DMS53 (cell line): ENCODE results near the gene XRCC3.
"Not testable (repeated sequence)": the region's sequence is repeated elsewhere in the genome, so short reads cannot be mapped to it uniquely, and the experiment has no call there.

ENCODE experiments used
- DNase-seq: peaks from one replicate; lab custom pipeline; 2025; lab: John Stamatoyannopoulos, UW

Gene XRCC3

GRCh38 chr14:103693515-103693914, 21.7 kb downstream of the XRCC3 start:
- no peak for DNase-seq

DNA sequence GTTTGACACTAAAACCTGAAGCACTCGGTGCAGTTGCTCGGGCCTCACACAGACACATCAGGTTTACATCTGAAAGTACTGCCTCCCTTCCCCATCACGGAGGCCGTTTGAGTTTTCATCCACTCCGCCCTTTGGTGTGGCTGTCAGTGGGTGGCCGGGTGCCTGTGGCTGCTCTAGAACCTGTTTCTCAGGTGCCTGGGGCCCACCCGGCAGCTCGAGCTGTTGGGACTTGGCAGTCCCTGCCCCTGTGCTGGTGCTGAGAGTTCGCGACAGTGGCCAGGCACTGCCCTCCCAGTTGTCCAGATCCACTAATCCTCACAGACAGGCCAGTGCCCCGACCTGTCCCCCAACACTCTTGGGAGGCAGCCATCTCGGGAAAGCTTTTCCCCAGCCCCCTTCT, 22.4 kb downstream of the XRCC3 start:
- DNase-seq: no peak

GRCh38 chr14:103692159-103692558, 23.1 kb downstream of the XRCC3 start:
- no peak for DNase-seq

- not testable (repeated sequence) for DNase-seq
Measured at GRCh38 chr14:103691655-103692054, 23.6 kb downstream of the XRCC3 start.

DNA sequence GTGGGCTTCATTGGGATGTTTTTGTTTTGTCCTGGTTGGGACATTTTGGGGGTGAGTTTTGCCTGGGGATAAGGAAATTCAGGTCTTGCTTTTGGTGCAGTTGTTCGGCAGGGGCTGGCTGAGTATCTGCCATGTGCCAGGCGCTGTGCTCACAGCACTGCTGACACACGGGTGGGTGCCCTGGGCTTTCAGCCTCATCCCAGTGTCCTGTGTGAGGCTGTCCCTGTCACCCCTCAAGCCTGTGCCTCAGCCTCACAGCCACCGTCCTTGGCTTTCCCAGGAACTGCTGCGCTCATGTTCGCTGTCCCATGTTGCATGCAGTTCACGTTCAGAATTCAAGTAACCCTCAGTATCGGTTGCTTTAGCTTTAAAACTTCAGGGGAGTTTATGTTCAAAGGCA, 24.9 kb downstream of the XRCC3 start:
- no peak for DNase-seq

- DNase-seq: no peak
Measured at GRCh38 chr14:103688906-103689902, 26.0 kb downstream of the XRCC3 start.

DNA sequence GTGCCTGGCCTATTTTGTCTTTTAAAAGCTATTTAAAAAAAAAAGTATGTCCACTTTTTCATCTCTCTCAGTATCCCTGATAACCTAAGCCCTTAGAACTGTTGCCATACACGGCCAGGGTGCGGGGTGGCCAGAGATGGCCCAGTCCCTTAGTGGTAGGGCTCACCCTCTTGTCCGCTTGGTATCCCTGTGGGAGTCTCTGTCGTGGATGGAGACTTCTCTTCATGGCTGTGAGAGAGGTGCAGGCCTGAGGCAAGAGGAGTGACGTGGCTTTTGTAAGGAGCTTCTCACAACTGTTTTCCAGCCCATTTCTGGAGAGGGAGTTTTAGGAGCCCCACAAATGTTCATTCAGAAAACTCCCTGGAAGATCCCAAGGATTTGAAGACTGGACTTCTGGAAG, 26.8 kb downstream of the XRCC3 start:
- no peak for DNase-seq

- DNase-seq: no peak
Measured at GRCh38 chr14:103687712-103688111, 27.5 kb downstream of the XRCC3 start.

- no peak for DNase-seq
Measured at GRCh38 chr14:103686831-103687485, 28.3 kb downstream of the XRCC3 start.

- DNase-seq: no peak
Measured at GRCh38 chr14:103685276-103686211, 29.7 kb downstream of the XRCC3 start.

DNA sequence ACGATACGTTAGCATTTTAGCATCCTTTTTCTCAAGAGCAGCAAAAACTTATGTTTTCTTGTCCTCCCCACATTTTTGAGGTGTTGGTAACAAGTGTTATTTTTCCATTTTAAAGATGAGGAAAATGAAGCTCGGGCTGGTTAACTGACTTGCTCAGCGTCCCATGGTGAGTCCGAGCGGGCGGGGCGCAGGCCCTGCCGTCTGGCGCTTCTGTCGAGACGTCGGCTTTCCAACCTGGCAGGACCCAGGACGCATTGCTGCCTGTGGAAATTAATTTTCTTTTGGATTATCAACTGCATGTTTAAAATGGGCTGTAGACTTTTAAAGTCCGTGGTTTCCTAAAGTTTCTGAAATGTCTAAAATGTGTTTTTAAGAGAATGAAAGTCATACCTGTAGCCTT, 30.4 kb downstream of the XRCC3 start:
- no peak for DNase-seq

DNA sequence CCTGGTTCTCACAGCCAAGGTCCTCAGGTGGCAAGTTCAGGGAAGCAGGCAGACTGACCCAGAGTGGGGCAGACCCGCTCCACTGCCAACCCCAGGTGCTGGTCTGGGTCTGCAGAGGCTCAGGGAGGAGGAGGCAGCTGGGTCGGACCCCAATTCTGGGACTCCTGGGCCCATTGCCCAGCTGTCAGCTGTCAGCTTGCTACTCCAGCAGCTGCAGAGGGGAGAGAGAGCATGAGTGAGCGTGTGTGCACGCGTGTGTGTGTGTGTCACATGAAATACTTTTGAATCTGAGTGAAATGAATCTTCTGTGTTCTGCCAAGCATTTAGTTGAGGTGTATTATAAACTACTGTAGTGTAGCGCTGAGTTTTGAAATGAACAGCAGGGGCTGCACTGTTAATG, 30.8 kb downstream of the XRCC3 start:
- no peak for DNase-seq

DNA sequence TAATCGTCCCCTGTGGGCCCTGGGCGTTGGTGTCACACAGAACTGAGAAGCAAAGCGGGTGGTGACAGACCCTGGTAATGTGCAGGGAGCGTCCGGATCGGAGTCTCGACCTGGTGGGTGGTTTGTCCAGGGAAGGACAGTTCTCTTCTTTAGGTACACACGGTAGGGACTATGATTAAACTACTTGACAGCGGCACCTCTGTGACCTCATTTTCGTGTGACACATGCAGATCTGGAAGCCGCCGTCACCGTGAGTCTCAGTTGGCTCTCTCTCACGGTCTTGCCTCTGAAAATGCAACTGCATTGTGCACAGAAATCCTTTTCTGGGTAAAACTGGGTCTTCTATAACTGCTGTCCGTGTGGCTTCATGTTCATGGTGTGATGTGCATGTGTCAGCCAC, 32.1 kb downstream of the XRCC3 start:
- DNase-seq: no peak

- no peak for DNase-seq
Measured at GRCh38 chr14:103680491-103681231, 34.6 kb downstream of the XRCC3 start.

DNA sequence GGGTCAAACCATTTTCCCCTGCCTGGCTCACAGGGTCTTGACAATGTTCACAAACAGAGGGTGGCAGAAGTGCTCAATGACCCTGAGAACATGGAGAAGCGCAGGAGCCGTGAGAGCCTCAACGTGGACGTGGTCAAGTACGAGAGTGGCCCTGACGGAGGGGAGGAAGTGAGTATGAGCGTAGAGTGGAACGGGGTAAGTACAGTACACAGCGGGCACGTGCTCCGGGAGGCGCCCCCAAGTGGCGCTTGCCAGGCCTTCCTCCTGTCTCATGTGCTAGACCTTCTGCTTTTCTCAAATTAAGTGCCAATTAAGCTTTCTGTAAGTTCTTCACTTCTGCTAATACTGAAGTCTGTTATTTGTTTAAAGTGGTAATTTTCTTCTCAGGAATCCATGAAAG, 35.9 kb downstream of the XRCC3 start:
- peak; percentile 41 for DNase-seq

- DNase-seq: no peak
Measured at GRCh38 chr14:103676881-103677675, 38.2 kb downstream of the XRCC3 start.

- no peak for DNase-seq
Measured at GRCh38 chr14:103675957-103676356, 39.3 kb downstream of the XRCC3 start.

- DNase-seq: no peak
Measured at GRCh38 chr14:103671911-103672310, 43.3 kb downstream of the XRCC3 start.

DNA sequence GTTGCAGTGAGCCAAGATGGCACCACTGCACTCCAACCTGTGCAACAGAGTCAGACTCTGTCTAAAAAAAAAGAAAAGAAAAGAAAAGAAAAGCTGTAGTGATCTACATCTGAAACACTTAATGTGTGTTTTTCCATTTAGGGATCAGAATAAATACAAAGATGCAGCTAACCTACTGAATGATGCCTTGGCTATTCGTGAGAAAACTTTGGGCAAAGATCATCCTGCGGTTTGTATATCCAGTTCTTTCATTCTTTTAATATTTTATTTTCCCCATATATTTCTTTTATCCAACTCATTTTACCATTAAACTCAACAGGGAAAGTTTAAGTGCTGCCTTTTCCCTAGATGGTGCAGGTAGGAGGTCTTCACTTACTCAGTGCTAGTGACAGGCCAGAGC, 45.9 kb downstream of the XRCC3 start:
- no peak for DNase-seq

GRCh38 chr14:103668117-103668516, 47.1 kb downstream of the XRCC3 start:
- no peak for DNase-seq

DNA sequence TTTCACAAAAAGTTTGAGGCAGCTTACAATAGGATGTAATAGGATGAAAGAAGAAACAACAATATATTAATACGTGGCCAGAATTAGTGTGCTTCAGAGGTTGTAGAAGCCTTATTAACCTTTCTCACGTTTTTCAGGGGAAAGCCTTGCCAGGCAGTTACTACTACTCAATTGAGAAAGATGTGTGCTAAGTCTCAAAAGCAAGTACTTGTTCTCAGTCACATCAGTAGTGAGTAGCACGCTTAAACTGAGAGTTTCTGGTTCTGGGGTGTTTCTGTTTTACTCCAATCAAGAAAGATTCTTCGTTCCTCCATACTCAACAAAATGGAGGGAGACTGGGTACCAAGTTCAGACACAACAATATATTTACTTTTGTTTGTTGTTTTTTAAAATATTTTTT, 47.6 kb downstream of the XRCC3 start:
- no peak for DNase-seq
